ENCODE data around the gene IZUMO1. TPM values are rescaled to one million over a fixed set of nuclear protein-coding genes. Genes with fewer than 3 reads are reported as not detected.

IZUMO1 gene
- total RNA-seq, 4 donors from 2014 or later: not detected

DNA sequence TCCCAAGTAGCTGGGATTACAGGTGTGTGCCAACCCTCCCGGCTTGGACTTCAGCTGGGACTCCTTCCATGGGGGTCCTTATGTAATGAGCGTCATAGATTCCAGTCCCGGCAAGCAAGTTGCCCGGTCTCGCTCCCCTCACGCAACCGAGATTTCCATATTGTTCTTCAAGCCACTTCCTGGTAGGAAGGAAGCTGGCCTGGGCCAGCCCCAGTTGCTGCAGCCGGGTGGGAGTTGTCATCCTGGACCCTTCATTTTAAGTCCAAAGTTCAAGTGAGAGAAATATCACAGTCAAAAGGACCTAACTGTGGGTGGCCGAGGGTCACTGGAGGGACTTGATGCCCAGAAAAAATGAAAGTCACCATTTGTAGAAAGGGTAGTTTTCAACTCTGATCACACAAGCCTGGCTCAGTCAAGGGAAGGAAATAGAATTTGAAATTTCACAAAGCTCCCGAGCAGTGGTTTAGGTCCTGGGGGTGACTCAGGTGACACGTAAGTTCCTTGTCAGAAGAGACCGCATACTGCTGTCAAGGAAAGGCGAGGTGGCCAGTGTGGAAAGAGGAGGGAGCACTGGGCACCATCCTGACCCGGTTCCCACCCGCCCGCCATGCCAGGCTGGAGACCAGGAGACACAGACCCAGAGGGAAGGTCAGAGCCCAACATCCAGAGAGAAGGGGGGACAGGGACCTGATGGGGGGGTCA lies 13.9 kb upstream of the IZUMO1 start:
- in situ Hi-C loops (cut with MboI; ENCODE audit: low pct_ligation_motif_present in 1 of 4, low pct_unique_long_range_greater_than_20kb in 1 of 4, low sequenced_read_pairs in 3 of 4): no loop called here

DNA sequence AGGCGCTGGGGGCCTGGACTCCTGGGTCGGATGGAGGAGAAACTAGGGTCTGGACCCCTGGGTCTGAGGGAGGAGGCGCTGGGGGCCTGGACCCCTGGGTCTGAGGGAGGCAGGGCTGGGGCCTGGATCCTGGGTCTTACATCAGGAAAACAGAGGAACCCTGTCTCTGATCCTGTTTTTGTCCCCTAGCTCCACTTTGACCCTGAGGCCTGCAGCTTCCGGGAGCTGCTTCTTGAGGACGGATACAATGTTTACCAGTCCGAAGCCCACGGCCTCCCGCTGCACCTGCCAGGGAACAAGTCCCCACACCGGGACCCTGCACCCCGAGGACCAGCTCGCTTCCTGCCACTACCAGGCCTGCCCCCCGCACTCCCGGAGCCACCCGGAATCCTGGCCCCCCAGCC lies 11.0 kb upstream of the IZUMO1 start:
- TF ChIP-seq EP300 (IDR thresholded peaks at IDR 0.05; ENCODE audit: low read depth) (no peak), POLR2AphosphoS5 (IDR thresholded peaks at IDR 0.05) (no peak), POLR2A (IDR thresholded peaks at IDR 0.05) (no peak)
- TF ChIP-seq, protein P1, sequence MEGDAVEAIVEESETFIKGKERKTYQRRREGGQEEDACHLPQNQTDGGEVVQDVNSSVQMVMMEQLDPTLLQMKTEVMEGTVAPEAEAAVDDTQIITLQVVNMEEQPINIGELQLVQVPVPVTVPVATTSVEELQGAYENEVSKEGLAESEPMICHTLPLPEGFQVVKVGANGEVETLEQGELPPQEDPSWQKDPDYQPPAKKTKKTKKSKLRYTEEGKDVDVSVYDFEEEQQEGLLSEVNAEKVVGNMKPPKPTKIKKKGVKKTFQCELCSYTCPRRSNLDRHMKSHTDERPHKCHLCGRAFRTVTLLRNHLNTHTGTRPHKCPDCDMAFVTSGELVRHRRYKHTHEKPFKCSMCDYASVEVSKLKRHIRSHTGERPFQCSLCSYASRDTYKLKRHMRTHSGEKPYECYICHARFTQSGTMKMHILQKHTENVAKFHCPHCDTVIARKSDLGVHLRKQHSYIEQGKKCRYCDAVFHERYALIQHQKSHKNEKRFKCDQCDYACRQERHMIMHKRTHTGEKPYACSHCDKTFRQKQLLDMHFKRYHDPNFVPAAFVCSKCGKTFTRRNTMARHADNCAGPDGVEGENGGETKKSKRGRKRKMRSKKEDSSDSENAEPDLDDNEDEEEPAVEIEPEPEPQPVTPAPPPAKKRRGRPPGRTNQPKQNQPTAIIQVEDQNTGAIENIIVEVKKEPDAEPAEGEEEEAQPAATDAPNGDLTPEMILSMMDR (IDR thresholded peaks at IDR 0.05): no peak
- in situ Hi-C loops (cut with MboI; ENCODE audit: low pct_ligation_motif_present in 1 of 4, low pct_unique_long_range_greater_than_20kb in 1 of 4, low sequenced_read_pairs in 3 of 4) (no loop called here), intact Hi-C loops (cut with DNase I; ENCODE audit: low total_unique reads) (no loop called here)
- H3K9me3 ChIP-seq: no peaks in the 10 kb centered on the region
- H3K36me3 ChIP-seq: no peaks in the 10 kb centered on the region
- peaks cover 5 to 7% (median 6%) of the 10 kb centered on the region in 4 donors for H3K4me1 ChIP-seq
- H3K4me3 ChIP-seq: no peak overlapping the region
- DNase-seq: no peak
- H3K27ac ChIP-seq: no peak overlapping the region
- peaks cover 54% of the 10 kb centered on the region for H3K27me3 ChIP-seq
- WGBS, 2 donors (ENCODE audit: low coverage in 1 of 2): 79 to 80% methylated on average over 1 to 14 of the region's 14 CpGs

More for the DNA sequence above, 13.9 kb upstream of the IZUMO1 start:
- no peak overlapping the region for H3K4me3 ChIP-seq
- no peak for DNase-seq
- peaks cover 49% of the 10 kb centered on the region for H3K27me3 ChIP-seq
- H3K27ac ChIP-seq: no peak overlapping the region
- intact Hi-C loops (cut with DNase I; ENCODE audit: low total_unique reads): no loop called here
- no peaks in the 10 kb centered on the region for H3K4me1 ChIP-seq
- H3K36me3 ChIP-seq: no peaks in the 10 kb centered on the region
- TF ChIP-seq, protein P1 (IDR thresholded peaks at IDR 0.05): no peak
- no peak for TF ChIP-seq POLR2A (IDR thresholded peaks at IDR 0.05)
- no peak for TF ChIP-seq POLR2AphosphoS5 (IDR thresholded peaks at IDR 0.05)
- TF ChIP-seq EP300 (IDR thresholded peaks at IDR 0.05; ENCODE audit: low read depth): no peak
- 43 to 52% methylated on average over 10 to 16 of the region's 16 CpGs for WGBS, 2 donors (ENCODE audit: low coverage in 1 of 2)
- no peaks in the 10 kb centered on the region for H3K9me3 ChIP-seq

GRCh38 chr19:48757089-48757675 lies 10.5 kb upstream of the IZUMO1 start:
- peaks cover 56% of the 10 kb centered on the region for H3K27me3 ChIP-seq
- intact Hi-C loops (cut with DNase I; ENCODE audit: low total_unique reads) (no loop called here), in situ Hi-C loops (cut with MboI; ENCODE audit: low pct_ligation_motif_present in 1 of 4, low pct_unique_long_range_greater_than_20kb in 1 of 4, low sequenced_read_pairs in 3 of 4) (no loop called here)
- 77% methylated on average over 11 of the region's 12 CpGs; no CpG with 5 or more reads in 1 of the 2 donors for WGBS, 2 donors (ENCODE audit: low coverage in 1 of 2)
- no peaks in the 10 kb centered on the region for H3K36me3 ChIP-seq
- DNase-seq: no peak
- H3K4me1 ChIP-seq: peaks cover 11 to 12% (median 11%) of the 10 kb centered on the region in 4 donors
- H3K27ac ChIP-seq: no peak overlapping the region
- TF ChIP-seq POLR2AphosphoS5 (IDR thresholded peaks at IDR 0.05) (no peak), EP300 (IDR thresholded peaks at IDR 0.05; ENCODE audit: low read depth) (no peak), POLR2A (IDR thresholded peaks at IDR 0.05) (no peak)
- TF ChIP-seq, protein P1 (IDR thresholded peaks at IDR 0.05): no peak
- no peaks in the 10 kb centered on the region for H3K9me3 ChIP-seq
- no peak overlapping the region for H3K4me3 ChIP-seq

DNA sequence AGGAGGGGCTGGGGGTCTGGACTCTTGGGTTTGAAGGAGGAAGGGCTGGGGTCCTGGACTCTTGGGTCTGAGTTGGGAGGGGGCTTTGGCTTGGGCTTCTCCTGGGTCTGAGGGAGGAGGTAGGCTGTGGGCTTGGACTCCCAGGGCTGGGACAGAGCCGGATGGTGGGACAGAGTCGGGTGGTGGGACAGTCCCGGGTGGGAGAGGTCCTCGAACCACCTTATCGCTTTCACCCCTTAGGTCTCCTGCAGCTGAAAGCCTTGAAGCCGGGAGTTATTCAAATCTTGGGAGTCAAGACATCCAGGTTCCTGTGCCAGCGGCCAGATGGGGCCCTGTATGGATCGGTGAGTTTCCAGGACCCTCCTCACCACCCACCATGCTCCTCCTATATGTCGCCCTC lies 10.0 kb upstream of the IZUMO1 start:
- no peaks in the 10 kb centered on the region for H3K9me3 ChIP-seq
- H3K27ac ChIP-seq: no peak overlapping the region
- no peak overlapping the region for H3K4me3 ChIP-seq
- intact Hi-C loops (cut with DNase I; ENCODE audit: low total_unique reads) (no loop called here), in situ Hi-C loops (cut with MboI; ENCODE audit: low pct_ligation_motif_present in 1 of 4, low pct_unique_long_range_greater_than_20kb in 1 of 4, low sequenced_read_pairs in 3 of 4) (no loop called here)
- no peak for TF ChIP-seq POLR2A (IDR thresholded peaks at IDR 0.05)
- TF ChIP-seq, protein P1 (IDR thresholded peaks at IDR 0.05): no peak
- no peak for TF ChIP-seq EP300 (IDR thresholded peaks at IDR 0.05; ENCODE audit: low read depth)
- no peak for TF ChIP-seq POLR2AphosphoS5 (IDR thresholded peaks at IDR 0.05)
- 67% methylated on average over 9 of the region's 9 CpGs; no CpG with 5 or more reads in 1 of the 2 donors for WGBS, 2 donors (ENCODE audit: low coverage in 1 of 2)
- H3K27me3 ChIP-seq: peaks cover 61% of the 10 kb centered on the region
- peaks cover 12 to 15% (median 13%) of the 10 kb centered on the region in 4 donors for H3K4me1 ChIP-seq
- no peak for DNase-seq
- H3K36me3 ChIP-seq: no peaks in the 10 kb centered on the region
